Stimulated activated CD4-positive, alpha-beta T cell treated with anti-CD3 and anti-CD28 coated beads, TNF-alpha, amount 100 ng/mL, for 24 hours (primary cell): ENCODE data around the gene BECN2.

Experiments used
- DNase-seq, 3 experiments: peaks; one replicate each; pipeline ENCODE4 v3.0.0-alpha.2; 2020; ENCODE audit warnings: low read depth in 3 of 3

BECN2 gene

GRCh38 chr1:241957692-241958494, at the start of gene BECN2:
Gene BECN2, plus strand, starts transcription at chr1:241957767. Its CDS starts 0 bp downstream, at chr1:241957767.
- no peak for DNase-seq

- DNase-seq = no peak
Observed at GRCh38 chr1:241916196-241916595, 41.4 kb upstream of the BECN2 start.

GRCh38 chr1:241917487-241917886, 40.1 kb upstream of the BECN2 start:
- DNase-seq = no peak

- no peak for DNase-seq
Observed at GRCh38 chr1:241918879-241919278, 38.7 kb upstream of the BECN2 start.

GRCh38 chr1:241924080-241924808, 33.3 kb upstream of the BECN2 start:
- no peak for DNase-seq

- DNase-seq = no peak
Observed at GRCh38 chr1:241926141-241926540, 31.4 kb upstream of the BECN2 start.

- DNase-seq = no peak
Observed at GRCh38 chr1:241927321-241927720, 30.2 kb upstream of the BECN2 start.

- no peak for DNase-seq
Observed at GRCh38 chr1:241932845-241933244, 24.7 kb upstream of the BECN2 start.

- DNase-seq = no peak
Observed at GRCh38 chr1:241934201-241934848, 23.2 kb upstream of the BECN2 start.

- no peak for DNase-seq
Observed at GRCh38 chr1:241934866-241935265, 22.7 kb upstream of the BECN2 start.

- no peak for DNase-seq
Observed at GRCh38 chr1:241939798-241940197, 17.8 kb upstream of the BECN2 start.

- DNase-seq = no peak
Observed at GRCh38 chr1:241942738-241943137, 14.8 kb upstream of the BECN2 start.

- no peak for DNase-seq
Observed at GRCh38 chr1:241944300-241944699, 13.3 kb upstream of the BECN2 start.

GRCh38 chr1:241947354-241947753, 10.2 kb upstream of the BECN2 start:
- no peak for DNase-seq

- DNase-seq = no peak
Observed at GRCh38 chr1:241950390-241950789, 7.2 kb upstream of the BECN2 start.

- DNase-seq = no peak
Observed at GRCh38 chr1:241962153-241962552, 4.6 kb downstream of the BECN2 start.

- no peak for DNase-seq
Observed at GRCh38 chr1:241963722-241964121, 6.2 kb downstream of the BECN2 start.

GRCh38 chr1:241964550-241965282, 7.1 kb downstream of the BECN2 start:
- DNase-seq = no peak

GRCh38 chr1:241968611-241969010, 11.0 kb downstream of the BECN2 start:
- no peak for DNase-seq

- DNase-seq = no peak
Observed at GRCh38 chr1:241972703-241973369, 15.3 kb downstream of the BECN2 start.

- no peak for DNase-seq
Observed at GRCh38 chr1:241976229-241976628, 18.7 kb downstream of the BECN2 start.
